HCT116 (cell line): Measurements from ENCODE around the gene RANBP1. TPM values are rescaled to one million over a fixed set of nuclear protein-coding genes. Genes with fewer than 3 reads are reported as not detected.
A peak's percentile ranks its signal among the peaks of the same experiment; 100 is the strongest.

Source experiments
- ATAC-seq: fragments of 200-7000 bp; cut with Tn5 transposase; 2 replicates; pipeline ENCODE4 v1.9.1; 2020; ENCODE audit warnings: mild to moderate bottlenecking, moderate library complexity
- BruUV-seq: library from RNA; stranded (reverse); fragments of 400-500 nt; replicated peaks from 2 replicates; lab custom pipeline; 2021; lab: Mats Ljungman, UMichigan
- CTCF ChIA-PET: fragments of 300-600 bp; sonication (Branson Sonifier 250); formaldehyde crosslinking; loops from one replicate; lab custom pipeline; 2021; ENCODE audit warnings: antibody characterized with exemption; lab: Charles Lee
- POLR2A ChIA-PET: fragments of 300-600, 350-600 bp; sonication (Branson Sonifier 250); formaldehyde crosslinking; loops from one replicate; lab custom pipeline; 2021; ENCODE audit warnings: antibody characterized with exemption; lab: Charles Lee
- RAD21 ChIA-PET, 2 experiments: fragments of 300-600 bp; sonication (Branson Sonifier 250); formaldehyde crosslinking; loops; one replicate each; lab custom pipeline; 2023; ENCODE audit warnings: low total read pairs in 2 of 2; ENCODE audit not compliant: uncharacterized antibody in 2 of 2, unreplicated experiment in 2 of 2, low non-redundant PET in 1 of 2; lab: Charles Lee
- DNase-seq: peaks from one replicate; pipeline ENCODE4 v3.0.0-alpha.2; 2010; ENCODE audit warnings: low read depth, low spot score
- H2AFZ ChIP-seq: fragments of 200-600 bp; shearing (Covaris generic), sonication (generic); 2 replicates; pipeline ENCODE4 v1.6.1; 2017; ENCODE audit warnings: low read depth, mixed run types, mixed read lengths, antibody characterized with exemption, low read length; ENCODE audit not compliant: poor library complexity, severe bottlenecking
- H3K27ac ChIP-seq: 2 replicates; pipeline ENCODE4 v1.5.1; 2012; ENCODE audit warnings: low read depth, low read length
- H3K27me3 ChIP-seq: fragments of 200-600 bp; sonication (generic); 2 replicates; pipeline ENCODE4 v1.6.1; 2016; ENCODE audit warnings: mixed run types, low read length, mixed read lengths; ENCODE audit not compliant: insufficient read depth
- H3K36me3 ChIP-seq, 2 experiments: fragments of 200-500 bp in 1 of 2; fragments of 200-600 bp in 1 of 2; sonication (Bioruptor generic) in 1 of 2; sonication (generic) in 1 of 2; 2 replicates each; pipeline versions ENCODE4 v1.5.1 to v1.6.1; 2014 to 2016; ENCODE audit warnings: low read length in 2 of 2, inconsistent platforms in 1 of 2, mixed read lengths in 1 of 2, mixed run types in 1 of 2; ENCODE audit not compliant: insufficient read depth in 2 of 2, control insufficient read depth in 1 of 2
- H3K4me1 ChIP-seq, 2 experiments: fragments of 200-600 bp in 1 of 2; sonication (generic) in 1 of 2; 2 replicates each; pipeline versions ENCODE4 v1.5.1 to v1.6.1; 2012 to 2017; ENCODE audit warnings: low read length in 2 of 2, inconsistent platforms in 1 of 2, mild to moderate bottlenecking in 1 of 2, mixed read lengths in 1 of 2, mixed run types in 1 of 2, moderate library complexity in 1 of 2; ENCODE audit not compliant: insufficient read depth in 2 of 2, control insufficient read depth in 1 of 2
- H3K4me2 ChIP-seq: fragments of 200-600 bp; sonication (generic); 2 replicates; pipeline ENCODE4 v1.6.1; 2017; ENCODE audit warnings: mixed run types, low read length, mixed read lengths
- H3K4me3 ChIP-seq, 2 experiments: fragments of 200-600 bp in 1 of 2; sonication (generic) in 1 of 2; replicated peaks in 1 of 2; 2 replicates each; pipeline ENCODE4 v1.5.1; 2011 to 2016; ENCODE audit warnings: low read length in 2 of 2, control low read depth in 1 of 2, low read depth in 1 of 2, mild to moderate bottlenecking in 1 of 2, mixed read lengths in 1 of 2, mixed run types in 1 of 2
- H3K79me2 ChIP-seq: fragments of 200-600 bp; sonication (generic); 2 replicates; pipeline ENCODE4 v1.6.1; 2017; ENCODE audit warnings: mild to moderate bottlenecking, mixed run types, low read length, moderate library complexity, mixed read lengths; ENCODE audit not compliant: insufficient read depth
- H3K9ac ChIP-seq: fragments of 200-600 bp; sonication (generic); 2 replicates; pipeline ENCODE4 v1.6.1; 2016; ENCODE audit warnings: low read length, mixed read lengths
- H3K9me2 ChIP-seq: fragments of 200-600 bp; sonication (generic), shearing (Covaris generic); 2 replicates; pipeline ENCODE4 v1.6.1; 2017; ENCODE audit warnings: mixed run types, mild to moderate bottlenecking, moderate library complexity; ENCODE audit not compliant: insufficient read depth
- H3K9me3 ChIP-seq, 2 experiments: fragments of 200-500 bp in 1 of 2; fragments of 200-600 bp in 1 of 2; sonication (Bioruptor generic) in 1 of 2; sonication (generic) in 1 of 2; 2 replicates each; pipeline ENCODE4 v1.6.1; 2014 to 2017; ENCODE audit warnings: low read length in 2 of 2, mixed read lengths in 2 of 2, inconsistent platforms in 1 of 2, low read depth in 1 of 2, mild to moderate bottlenecking in 1 of 2, mixed run types in 1 of 2, moderate library complexity in 1 of 2; ENCODE audit not compliant: control insufficient read depth in 1 of 2, insufficient read depth in 1 of 2
- H4K20me1 ChIP-seq: fragments of 200-600 bp; sonication (generic), shearing (Covaris generic); 2 replicates; pipeline ENCODE4 v1.6.1; 2017; ENCODE audit warnings: mixed run types, mild to moderate bottlenecking, moderate library complexity; ENCODE audit not compliant: insufficient read depth
- JUND ChIP-seq: IDR thresholded peaks from 2 replicates; pipeline ENCODE4 v1.6.1; 2012
- ZFX ChIP-seq: fragments of 450-650 bp; IDR thresholded peaks from 2 replicates; pipeline ENCODE4 v1.6.1; 2017
- intact Hi-C: fragments of 100-400 bp; cut with micrococcal nuclease; formaldehyde crosslinking; loops from 2 replicates; pipeline ENCODE4 v1.10.0; 2022
- total RNA-seq: library from RNA; stranded (reverse); gene quantifications from one replicate; pipeline ENCODE4 v1.2.1, GENCODE V29; 2021; ENCODE audit not compliant: unreplicated experiment
- TF ChIP-seq, protein P1 (sequence below): IDR thresholded peaks from 2 replicates; pipeline ENCODE4 v1.6.1; 2012; ENCODE audit warnings: low read depth
- TF ChIP-seq, protein P2 (sequence below), 3 experiments: fragments of 200-600 bp in 1 of 3; sonication (generic) in 1 of 3; IDR thresholded peaks in 2 of 3; conservative IDR thresholded peaks in 1 of 3; 2 replicates each; pipeline ENCODE4 v1.5.1; 2012 to 2017; ENCODE audit warnings: low read depth in 2 of 3, low read length in 2 of 3, antibody characterized with exemption in 1 of 3, borderline replicate concordance in 1 of 3, control low read depth in 1 of 3, mild to moderate bottlenecking in 1 of 3, mixed read lengths in 1 of 3, mixed run types in 1 of 3, moderate library complexity in 1 of 3; ENCODE audit not compliant: insufficient read depth in 1 of 3

RANBP1 gene
- total RNA-seq, 1 experiment from 2014 or later = 351 TPM

DNA sequence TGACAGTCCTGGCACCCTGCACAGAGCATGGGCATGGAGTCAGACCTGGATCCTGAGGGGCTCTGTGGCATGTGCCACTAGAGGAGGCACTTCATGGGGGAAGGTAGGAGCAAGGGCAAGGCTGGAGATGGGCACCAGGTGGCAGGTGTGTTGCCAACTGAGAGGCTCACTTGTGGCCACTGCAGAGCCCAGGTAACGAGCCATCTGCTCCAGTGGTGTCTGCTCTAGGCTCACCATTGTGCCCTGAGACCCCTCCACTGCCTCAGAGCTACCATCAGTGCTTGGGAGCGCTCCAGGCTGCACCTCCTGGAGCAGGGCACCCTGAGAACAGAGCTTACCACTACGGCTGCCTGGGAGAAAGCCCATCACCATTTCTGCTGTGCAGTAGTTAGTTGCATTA is 14.4 kb downstream of the RANBP1 start:
- intact Hi-C loops = no loop called here
- H2AFZ ChIP-seq = no peak overlapping the region
- POLR2A ChIA-PET = no interaction called here
- no peak for DNase-seq
- TF ChIP-seq ZFX (no peak), JUND (no peak)
- TF ChIP-seq, protein P1, sequence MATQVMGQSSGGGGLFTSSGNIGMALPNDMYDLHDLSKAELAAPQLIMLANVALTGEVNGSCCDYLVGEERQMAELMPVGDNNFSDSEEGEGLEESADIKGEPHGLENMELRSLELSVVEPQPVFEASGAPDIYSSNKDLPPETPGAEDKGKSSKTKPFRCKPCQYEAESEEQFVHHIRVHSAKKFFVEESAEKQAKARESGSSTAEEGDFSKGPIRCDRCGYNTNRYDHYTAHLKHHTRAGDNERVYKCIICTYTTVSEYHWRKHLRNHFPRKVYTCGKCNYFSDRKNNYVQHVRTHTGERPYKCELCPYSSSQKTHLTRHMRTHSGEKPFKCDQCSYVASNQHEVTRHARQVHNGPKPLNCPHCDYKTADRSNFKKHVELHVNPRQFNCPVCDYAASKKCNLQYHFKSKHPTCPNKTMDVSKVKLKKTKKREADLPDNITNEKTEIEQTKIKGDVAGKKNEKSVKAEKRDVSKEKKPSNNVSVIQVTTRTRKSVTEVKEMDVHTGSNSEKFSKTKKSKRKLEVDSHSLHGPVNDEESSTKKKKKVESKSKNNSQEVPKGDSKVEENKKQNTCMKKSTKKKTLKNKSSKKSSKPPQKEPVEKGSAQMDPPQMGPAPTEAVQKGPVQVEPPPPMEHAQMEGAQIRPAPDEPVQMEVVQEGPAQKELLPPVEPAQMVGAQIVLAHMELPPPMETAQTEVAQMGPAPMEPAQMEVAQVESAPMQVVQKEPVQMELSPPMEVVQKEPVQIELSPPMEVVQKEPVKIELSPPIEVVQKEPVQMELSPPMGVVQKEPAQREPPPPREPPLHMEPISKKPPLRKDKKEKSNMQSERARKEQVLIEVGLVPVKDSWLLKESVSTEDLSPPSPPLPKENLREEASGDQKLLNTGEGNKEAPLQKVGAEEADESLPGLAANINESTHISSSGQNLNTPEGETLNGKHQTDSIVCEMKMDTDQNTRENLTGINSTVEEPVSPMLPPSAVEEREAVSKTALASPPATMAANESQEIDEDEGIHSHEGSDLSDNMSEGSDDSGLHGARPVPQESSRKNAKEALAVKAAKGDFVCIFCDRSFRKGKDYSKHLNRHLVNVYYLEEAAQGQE = no peak
- TF ChIP-seq, protein P2, sequence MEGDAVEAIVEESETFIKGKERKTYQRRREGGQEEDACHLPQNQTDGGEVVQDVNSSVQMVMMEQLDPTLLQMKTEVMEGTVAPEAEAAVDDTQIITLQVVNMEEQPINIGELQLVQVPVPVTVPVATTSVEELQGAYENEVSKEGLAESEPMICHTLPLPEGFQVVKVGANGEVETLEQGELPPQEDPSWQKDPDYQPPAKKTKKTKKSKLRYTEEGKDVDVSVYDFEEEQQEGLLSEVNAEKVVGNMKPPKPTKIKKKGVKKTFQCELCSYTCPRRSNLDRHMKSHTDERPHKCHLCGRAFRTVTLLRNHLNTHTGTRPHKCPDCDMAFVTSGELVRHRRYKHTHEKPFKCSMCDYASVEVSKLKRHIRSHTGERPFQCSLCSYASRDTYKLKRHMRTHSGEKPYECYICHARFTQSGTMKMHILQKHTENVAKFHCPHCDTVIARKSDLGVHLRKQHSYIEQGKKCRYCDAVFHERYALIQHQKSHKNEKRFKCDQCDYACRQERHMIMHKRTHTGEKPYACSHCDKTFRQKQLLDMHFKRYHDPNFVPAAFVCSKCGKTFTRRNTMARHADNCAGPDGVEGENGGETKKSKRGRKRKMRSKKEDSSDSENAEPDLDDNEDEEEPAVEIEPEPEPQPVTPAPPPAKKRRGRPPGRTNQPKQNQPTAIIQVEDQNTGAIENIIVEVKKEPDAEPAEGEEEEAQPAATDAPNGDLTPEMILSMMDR (IDR thresholded peaks at IDR 0.05 in 2 of 3, conservative IDR thresholded peaks at IDR 0.05 in 1 of 3; ENCODE audit: borderline replicate concordance in 1 of 3, insufficient read depth in 1 of 3, low read depth in 2 of 3, low read length in 2 of 3) = peak in 2 of 3 experiments; percentile 28; a peak in 3 of 6 replicates
- TF ChIP-seq, all 23 proteins: peak for 1
- H3K4me3 ChIP-seq = no peak overlapping the region
- peak overlapping the region; percentile 86 for H3K4me2 ChIP-seq
- 0 out of 2 replicates have a peak, but pooled peaks have one; percentile 9 for ATAC-seq
- H3K9ac ChIP-seq = no peak overlapping the region
- RAD21 ChIA-PET = no interaction called here
- BruUV-seq = no TSS peak
- peaks cover 35% of the 10 kb centered on the region for H3K79me2 ChIP-seq
- H3K36me3 ChIP-seq = peaks cover 8 to 13% of the 10 kb centered on the region in 2 experiments; a peak in 3 of 4 replicates
- H3K4me1 ChIP-seq = peaks cover 16 to 33% of the 10 kb centered on the region in 2 experiments; a peak in 3 of 4 replicates
- no peaks in the 10 kb centered on the region for H3K9me3 ChIP-seq
- no peaks in the 10 kb centered on the region for H3K27me3 ChIP-seq
- H3K27ac ChIP-seq = peak overlapping the region; percentile 96
- H4K20me1 ChIP-seq = no peaks in the 10 kb centered on the region
- CTCF ChIA-PET = interaction anchor here (0.6 to 1.2 kb wide), 4 partner anchors 76 to 177 kb away, joined by 3 read pairs; no protein-coding TSS in a partner anchor
- H3K9me2 ChIP-seq = no peaks in the 10 kb centered on the region
